Heart left ventricle (tissue), 16 donors: ENCODE measurements around the gene EPG5. TPM values are rescaled to one million over a fixed set of nuclear protein-coding genes. Genes with fewer than 3 reads are reported as not detected.

Source experiments
- ATAC-seq, 4 donors: fragments of 200-7000 bp; cut with Tn5 transposase; one replicate each; pipeline ENCODE4 v1.9.1; 2020 to 2022; ENCODE audit warnings: moderate library complexity in 4 of 4, mild to moderate bottlenecking in 3 of 4, moderate number of reproducible peaks in 1 of 4
- DNase-seq, 5 donors: peaks; one replicate each; pipeline ENCODE4 v3.0.0-alpha.2; 2020
- H3K27ac ChIP-seq, 12 donors: fragments of 200-600 bp; sonication (generic) in 4 of 12; one replicate each; pipeline versions ENCODE4 v1.5.0 to v1.8.0; 2016 to 2022; ENCODE audit warnings: mild to moderate bottlenecking in 2 of 12
- H3K27me3 ChIP-seq, 9 donors: fragments of 200-600 bp; sonication (generic) in 2 of 9; one replicate each; pipeline versions ENCODE4 v1.5.1 to v1.8.0; 2016 to 2022; ENCODE audit warnings: mild to moderate bottlenecking in 3 of 9
- H3K36me3 ChIP-seq, 9 donors: fragments of 200-600 bp; sonication (generic) in 2 of 9; one replicate each; pipeline versions ENCODE4 v1.5.0 to v1.8.0; 2018 to 2022; ENCODE audit warnings: mild to moderate bottlenecking in 2 of 9
- H3K4me1 ChIP-seq, 12 donors: fragments of 200-600 bp; sonication (generic) in 4 of 12; one replicate each; pipeline versions ENCODE4 v1.5.0 to v1.8.0; 2016 to 2022; ENCODE audit warnings: mild to moderate bottlenecking in 3 of 12
- H3K4me3 ChIP-seq, 12 donors: fragments of 200-600 bp; sonication (generic) in 4 of 12; one replicate each; pipeline versions ENCODE4 v1.5.0 to v1.8.0; 2017 to 2022; ENCODE audit warnings: mild to moderate bottlenecking in 9 of 12, moderate library complexity in 4 of 12
- H3K9me3 ChIP-seq, 12 donors: fragments of 200-600 bp; sonication (generic) in 4 of 12; one replicate each; pipeline versions ENCODE4 v1.5.0 to v1.8.0; 2016 to 2022; ENCODE audit warnings: mild to moderate bottlenecking in 1 of 12
- CTCF ChIP-seq, 12 donors: fragments of 200-600 bp; sonication (generic) in 4 of 12; IDR thresholded peaks; one replicate each; pipeline versions ENCODE4 v1.5.0 to v1.8.0; 2018 to 2022; ENCODE audit warnings: antibody characterized with exemption in 12 of 12, mild to moderate bottlenecking in 5 of 12
- POLR2A ChIP-seq, 2 donors: fragments of 450-650 bp; IDR thresholded peaks; one replicate each; pipeline ENCODE4 v1.6.1; 2017; ENCODE audit warnings: antibody characterized with exemption in 2 of 2, mild to moderate bottlenecking in 2 of 2, moderate library complexity in 2 of 2
- WGBS, 4 donors: extraction: QIAGEN DNeasy Blood & Tissue Kit in 2 of 4; methylation state at CpG; one replicate each; pipeline versions ENCODE4 v1.1.5 to v1.1.7; 2013 to 2018; 5-methylcytosine and 5-hydroxymethylcytosine counted together
- intact Hi-C, 10 donors: fragments of 100-400 bp; cut with DNase I; formaldehyde crosslinking; loops; one replicate each; pipeline versions ENCODE4 v1.11.1 to v1.14.2; 2022
- polyA plus RNA-seq, 2 donors: library from polyadenylated mRNA; stranded (reverse); fragments of 200-250 nt; gene quantifications; one replicate each; pipeline ENCODE4 v1.2.3, GENCODE V29; 2013
- total RNA-seq, 9 donors: library from RNA; depleted of rRNA in 2 of 9; stranded (reverse); fragments of >200 nt in 2 of 9; fragmentation: NEBNext Ultra II Directional in 3 of 9; extraction: Animal tissue kit (Norgen Biotek cat#: 25700) in 3 of 9; gene quantifications; one replicate each; pipeline versions ENCODE4 v1.1.0 to v1.2.4, GENCODE V29; 2016 to 2023
- donor health status: ischemic (EF 13 %, LVEDD 7.1; RV severe dilation, severe dysfunction).
- donor health status: healthy with polysubstance abuse.
- donor health status: DM: no; HTN: yes; CAD: no.
- donor health status: DM: no; HTN: no; CAD: no.
- donor health status: ischemic (EF 25% LVEDD 6.9; RV normal size, moderate dysfunction).
- donor health status: ischemic (EF 25% LVEDD 5.7; RV mildly dilated, moderate dysfunction).
- donor health status: healthy.
- donor health status: DM: yes; HTN: yes; CAD: no.
- donor health status: ischemic (EF 35%, LVEDD 5.7; RV mildly dilated, moderate dysfunction).
- donor health status: nonischemic (EF 11% LVEDD 7.7; RV severe dilation, severe dysfunction).
- donor health status: DM: yes; HTN: yes; CAD: no.
- donor health status: PGD.
- donor health status: ischemic (EF 29% LVEDD 5.4; RV normal size, mild dysfunction).
- donor health status: nonischemic (EF 23%, LVEDD 6.1; RV moderate dilation, normal function).

EPG5 gene
- total and polyA plus RNA-seq, 11 donors: 7.9 to 37.8 (median 23.5) TPM

- DNase-seq (no peak), ATAC-seq (no peak)
- Histone ChIP-seq H3K4me1 (no peaks in the 10 kb centered on the region), H3K36me3 (peaks cover 3 to 97% (median 90%) of the 10 kb centered on the region in 9 donors), H3K4me3 (no peak overlapping the region), H3K27ac (no peak overlapping the region), H3K9me3 (no peaks in the 10 kb centered on the region), H3K27me3 (no peaks in the 10 kb centered on the region)
- TF ChIP-seq POLR2A (IDR thresholded peaks at IDR 0.05): no peak
- no peak for TF ChIP-seq CTCF (IDR thresholded peaks at IDR 0.05)
- intact Hi-C loops: loop anchor here in 1 of 10 donors (5.0 kb wide), 1 partner anchor 182 kb away; no protein-coding TSS in a partner anchor
- 77 to 86% (median 83%) methylated on average over 5 of the region's 5 CpGs for WGBS, 4 donors
Measured at GRCh38 chr18:45874491-45875184, 92.5 kb downstream of the EPG5 start.

- H3K4me3 ChIP-seq: no peak overlapping the region
- H3K27ac ChIP-seq: no peak overlapping the region
- no peak for TF ChIP-seq CTCF (IDR thresholded peaks at IDR 0.05)
- no peak for TF ChIP-seq POLR2A (IDR thresholded peaks at IDR 0.05)
- no peaks in the 10 kb centered on the region for H3K27me3 ChIP-seq
- H3K4me1 ChIP-seq: no peaks in the 10 kb centered on the region
- no peak for ATAC-seq
- WGBS, 4 donors: 76 to 83% (median 80%) methylated on average over 5 of the region's 5 CpGs
- peaks cover 0 to 98% (median 93%) of the 10 kb centered on the region in 9 donors for H3K36me3 ChIP-seq
- no peaks in the 10 kb centered on the region for H3K9me3 ChIP-seq
- DNase-seq: no peak
- intact Hi-C loops: no loop called here
Measured at GRCh38 chr18:45871431-45872084, 95.6 kb downstream of the EPG5 start.

- H3K36me3 ChIP-seq: peaks cover 0 to 99% (median 93%) of the 10 kb centered on the region in 9 donors
- H3K27ac ChIP-seq: no peak overlapping the region
- DNase-seq: no peak
- no peak for ATAC-seq
- no peak for TF ChIP-seq CTCF (IDR thresholded peaks at IDR 0.05)
- no peak for TF ChIP-seq POLR2A (IDR thresholded peaks at IDR 0.05)
- intact Hi-C loops: no loop called here
- H3K4me3 ChIP-seq: no peak overlapping the region
- WGBS, 4 donors: 94 to 96% (median 96%) methylated on average over 7 of the region's 7 CpGs
- H3K4me1 ChIP-seq: no peaks in the 10 kb centered on the region
- no peaks in the 10 kb centered on the region for H3K27me3 ChIP-seq
- H3K9me3 ChIP-seq: no peaks in the 10 kb centered on the region
Measured at GRCh38 chr18:45870419-45870818, 96.7 kb downstream of the EPG5 start.

GRCh38 chr18:45865466-45865865 is 101.7 kb downstream of the EPG5 start:
- no peak overlapping the region for H3K4me3 ChIP-seq
- H3K9me3 ChIP-seq: no peaks in the 10 kb centered on the region
- ATAC-seq: no peak
- peaks cover 0 to 100% (median 99%) of the 10 kb centered on the region in 9 donors for H3K36me3 ChIP-seq
- H3K27ac ChIP-seq: no peak overlapping the region
- no peaks in the 10 kb centered on the region for H3K27me3 ChIP-seq
- intact Hi-C loops: loop anchor here in 1 of 10 donors (5.0 kb wide), 1 partner anchor 37 kb away; no protein-coding TSS in a partner anchor
- H3K4me1 ChIP-seq: no peaks in the 10 kb centered on the region
- TF ChIP-seq CTCF (IDR thresholded peaks at IDR 0.05): no peak
- no peak for TF ChIP-seq POLR2A (IDR thresholded peaks at IDR 0.05)
- 93 to 96% (median 95%) methylated on average over 5 of the region's 5 CpGs for WGBS, 4 donors
- no peak for DNase-seq
